Esophagus muscularis mucosa (tissue), 3 donors: ENCODE measurements around the gene CYP3A4.

Source experiments
- CTCF ChIP-seq, 3 experiments: fragments of 200-600 bp in 2 of 3; fragments of 450-650 bp in 1 of 3; sonication (generic) in 2 of 3; IDR thresholded peaks; one replicate each; pipeline ENCODE4 v1.5.1; 2017 to 2019; ENCODE audit warnings: antibody characterized with exemption in 3 of 3, mild to moderate bottlenecking in 2 of 3, moderate library complexity in 1 of 3
- POLR2AphosphoS5 ChIP-seq, 2 donors: sonication (generic); formaldehyde crosslinking; IDR thresholded peaks; one replicate each; pipeline ENCODE4 v1.6.1; 2017; ENCODE audit warnings: antibody characterized with exemption in 2 of 2

GRCh38 chr7:99782012-99782953 is 1.7 kb downstream of the CYP3A4 start:
- no peak for TF ChIP-seq CTCF (IDR thresholded peaks at IDR 0.05)
- no peak for TF ChIP-seq POLR2AphosphoS5 (IDR thresholded peaks at IDR 0.05)
